NCI-H1417 treated with DMSO at 0.1 percent for 48 hours (cell line): ENCODE measurements around the gene NOTCH1.

Source experiments
- DNase-seq: peaks from one replicate; lab custom pipeline; 2025; lab: John Stamatoyannopoulos, UW

NOTCH1 gene

GRCh38 chr9:136499935-136500910 lies 45.6 kb downstream of the NOTCH1 start:
- DNase-seq, result no peak

- no peak for DNase-seq
These were observed 46.5 kb downstream of the NOTCH1 start for GRCh38 chr9:136499071-136499934.

- no peak for DNase-seq
These were observed 47.7 kb downstream of the NOTCH1 start for GRCh38 chr9:136497916-136498695.

- DNase-seq, result no peak
These were observed 48.8 kb downstream of the NOTCH1 start for GRCh38 chr9:136496801-136497620.

- DNase-seq, result no peak
These were observed 49.7 kb downstream of the NOTCH1 start for GRCh38 chr9:136496181-136496580.

GRCh38 chr9:136495238-136495800 lies 50.5 kb downstream of the NOTCH1 start:
- no peak for DNase-seq

- no peak for DNase-seq
These were observed 51.2 kb downstream of the NOTCH1 start for GRCh38 chr9:136494531-136495215.

- DNase-seq, result no peak
These were observed 51.8 kb downstream of the NOTCH1 start for GRCh38 chr9:136494012-136494411.

- no peak for DNase-seq
These were observed 52.3 kb downstream of the NOTCH1 start for GRCh38 chr9:136493567-136493971.

- no peak for DNase-seq
These were observed 52.8 kb downstream of the NOTCH1 start for GRCh38 chr9:136492978-136493522.

- no peak for DNase-seq
These were observed 56.1 kb downstream of the NOTCH1 start for GRCh38 chr9:136489731-136490130.

- DNase-seq, result peak; percentile 2
These were observed 57.3 kb downstream of the NOTCH1 start for GRCh38 chr9:136488247-136489214.

GRCh38 chr9:136487672-136488071 lies 58.2 kb downstream of the NOTCH1 start:
- no peak for DNase-seq

GRCh38 chr9:136486823-136487620 lies 58.8 kb downstream of the NOTCH1 start:
- DNase-seq, result no peak

GRCh38 chr9:136486131-136486530 lies 59.7 kb downstream of the NOTCH1 start:
- no peak for DNase-seq

- DNase-seq, result peak; percentile 15
These were observed 60.5 kb downstream of the NOTCH1 start for GRCh38 chr9:136485049-136486045.
